GM19328 (cell line): ENCODE measurements around the gene WNT3.
"Not testable (repeated sequence)": the region's sequence is repeated elsewhere in the genome, so short reads cannot be mapped to it uniquely, and the experiment has no call there.

Experiments
- ATAC-seq: cut with Tn5 transposase; IDR thresholded peaks from one replicate; pipeline ENCODE4 v1.9.1; 2021; ENCODE audit warnings: mild to moderate bottlenecking, moderate library complexity; ENCODE audit not compliant: unreplicated experiment

The WNT3 gene

DNA sequence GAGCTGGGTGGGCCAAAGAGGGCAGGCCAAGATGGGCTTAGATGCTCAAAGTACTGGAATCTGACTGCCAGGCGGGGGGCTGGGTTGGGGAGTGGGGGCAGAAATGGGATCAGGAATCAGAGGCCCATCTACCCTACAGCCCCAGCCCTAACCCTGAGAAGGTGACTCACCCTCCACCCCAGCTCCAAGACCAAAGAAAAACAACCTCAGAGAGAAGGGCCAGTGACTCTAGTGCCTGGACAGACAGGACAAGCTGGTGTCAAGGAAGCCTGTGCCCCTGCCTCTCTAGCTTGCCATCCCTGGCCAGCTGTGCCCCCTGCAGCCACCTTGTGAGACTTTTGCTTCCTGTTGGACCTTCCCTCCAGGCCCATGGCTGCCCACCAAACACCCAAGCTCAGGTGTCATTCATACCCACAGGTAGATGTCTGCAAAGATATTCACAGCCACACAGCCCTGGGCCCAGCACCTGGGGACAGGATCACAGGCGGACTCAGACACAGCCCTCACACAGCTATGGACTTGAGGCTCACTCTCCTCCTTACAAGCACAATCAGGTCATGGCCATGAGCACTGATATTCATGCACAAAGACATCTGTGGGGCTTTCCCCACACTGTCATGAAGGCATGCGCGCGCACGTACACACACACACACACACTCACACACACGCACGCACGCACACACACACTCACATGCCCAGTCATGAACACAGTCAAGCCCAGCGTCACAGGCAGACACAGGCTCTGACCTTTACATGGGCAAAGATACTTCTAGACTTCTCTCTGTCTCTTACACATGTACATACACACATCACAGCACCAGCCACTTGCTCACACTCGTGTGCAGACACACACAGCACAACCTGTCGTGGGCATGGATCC is 2.8 kb downstream of the WNT3 start:
- ATAC-seq = no peak

DNA sequence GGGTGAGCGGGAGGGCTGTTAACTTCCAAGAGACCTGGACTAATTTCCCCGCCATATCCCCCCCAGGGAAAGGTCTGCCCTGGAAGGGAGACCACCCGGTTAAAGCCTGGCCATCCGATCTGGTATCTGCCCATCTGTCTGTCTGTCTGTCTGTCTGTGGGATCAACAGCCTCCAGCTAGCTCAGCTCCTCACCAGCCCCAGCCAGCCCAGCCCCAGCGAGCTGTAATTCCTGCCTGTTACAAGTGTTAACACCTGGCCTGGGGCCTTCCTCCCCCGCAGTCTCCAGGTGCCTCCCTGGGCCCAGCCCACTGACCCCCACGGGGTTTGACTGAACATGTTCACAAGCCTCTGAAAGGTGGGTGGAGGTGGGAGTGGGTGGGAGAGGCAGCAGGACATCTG is 4.0 kb downstream of the WNT3 start:
- ATAC-seq = no peak

DNA sequence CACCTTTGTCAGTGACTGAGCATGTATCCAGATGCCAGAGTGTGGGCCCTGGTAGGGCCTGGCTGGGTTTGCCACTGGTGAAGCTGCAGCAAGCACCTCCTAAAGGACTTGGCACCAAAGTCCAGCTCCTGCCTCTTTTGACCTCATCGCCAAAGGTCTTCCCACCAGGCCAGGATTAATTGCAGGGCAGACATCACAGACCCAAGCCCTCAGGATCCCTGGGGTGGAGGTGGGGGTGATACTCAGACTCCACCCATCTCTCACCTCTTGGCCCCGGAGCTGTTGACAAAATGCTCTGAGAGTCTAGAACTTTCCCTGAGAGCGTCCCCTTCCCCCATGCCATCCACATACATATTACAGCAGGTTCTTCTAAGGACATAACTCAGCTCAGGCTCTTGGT is 4.6 kb downstream of the WNT3 start:
- no peak for ATAC-seq

DNA sequence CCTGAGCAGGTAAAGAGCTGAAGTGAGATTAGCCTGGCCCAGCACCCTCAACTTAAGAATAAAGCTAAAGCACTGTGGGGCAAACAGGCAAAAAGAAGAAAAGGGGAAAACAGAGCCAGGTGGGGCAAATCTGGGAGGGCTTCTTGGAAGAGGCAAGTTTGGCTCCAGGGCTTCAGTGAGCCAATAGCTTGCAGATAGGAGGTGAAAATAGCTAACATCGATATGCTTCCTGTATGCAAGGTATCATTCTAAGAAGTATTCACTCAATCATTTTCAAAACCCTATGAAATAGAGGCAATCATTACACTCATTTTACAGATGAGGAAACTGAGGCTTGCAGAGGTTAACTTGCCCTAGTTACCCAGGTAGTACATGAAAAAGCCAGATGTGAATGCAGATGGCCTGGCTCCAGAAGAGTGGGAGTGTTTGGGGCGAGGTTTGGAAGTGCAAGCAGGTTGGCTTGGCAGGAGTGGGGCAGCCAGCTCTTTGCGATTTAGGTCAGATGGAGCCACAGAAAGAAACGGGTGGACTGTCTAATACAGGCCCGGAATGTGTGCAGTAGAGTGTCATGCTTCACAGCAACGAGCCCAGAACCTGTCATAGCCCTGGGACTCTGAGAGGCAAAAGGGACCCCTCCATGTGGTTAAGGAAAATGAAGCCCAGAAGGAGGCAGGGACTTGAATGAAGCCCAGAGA is 5.7 kb downstream of the WNT3 start:
- no peak for ATAC-seq

DNA sequence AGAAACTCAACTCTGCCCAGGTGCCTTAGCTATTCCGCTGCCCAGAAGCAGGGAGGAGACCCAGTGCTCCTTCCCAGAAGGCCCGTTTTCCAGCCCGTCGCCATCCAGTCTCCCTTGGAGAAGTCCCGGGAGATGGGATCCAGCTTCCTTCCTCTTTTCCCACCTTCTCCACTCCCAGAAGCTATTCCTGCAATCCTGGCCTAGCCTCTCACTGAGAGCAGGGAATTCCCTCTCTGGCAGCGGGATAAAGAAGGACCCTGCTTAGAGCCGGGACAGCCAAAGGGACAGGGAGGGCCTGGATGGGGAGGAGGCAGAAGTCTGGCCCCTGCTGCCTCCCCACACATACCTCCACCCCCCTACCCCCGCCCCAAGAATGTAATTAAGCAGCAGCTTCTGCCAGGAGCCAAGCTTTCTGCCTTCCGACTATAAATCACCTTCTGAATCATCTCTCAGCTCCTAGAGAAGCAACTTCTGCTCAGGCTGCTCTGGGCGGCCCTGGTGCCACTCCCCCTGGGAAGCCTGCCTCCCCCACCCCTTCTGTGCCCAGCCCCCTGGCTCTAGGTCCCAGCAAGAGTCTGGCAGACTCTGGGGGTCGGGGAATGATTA is 6.4 kb downstream of the WNT3 start:
- no peak for ATAC-seq

DNA sequence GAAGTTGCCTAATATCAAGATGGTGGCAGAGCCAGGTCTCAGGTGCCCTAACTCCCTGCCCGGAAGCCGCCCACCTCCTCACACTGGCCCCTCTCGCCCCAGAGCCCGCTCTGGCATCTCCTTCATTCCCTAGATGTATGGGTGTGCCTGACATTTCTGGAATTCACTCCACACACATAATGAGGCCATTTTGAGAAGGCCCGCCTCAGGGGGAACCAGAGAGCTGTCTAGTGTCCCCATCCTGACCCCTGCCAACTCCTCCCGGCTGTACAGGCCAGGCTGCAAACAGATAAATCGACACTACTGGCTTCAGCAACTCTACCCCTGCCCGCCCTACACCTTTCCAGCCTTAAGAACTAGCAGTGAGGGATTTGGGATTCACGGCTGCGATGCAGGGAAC is 7.7 kb downstream of the WNT3 start:
- ATAC-seq = no peak

DNA sequence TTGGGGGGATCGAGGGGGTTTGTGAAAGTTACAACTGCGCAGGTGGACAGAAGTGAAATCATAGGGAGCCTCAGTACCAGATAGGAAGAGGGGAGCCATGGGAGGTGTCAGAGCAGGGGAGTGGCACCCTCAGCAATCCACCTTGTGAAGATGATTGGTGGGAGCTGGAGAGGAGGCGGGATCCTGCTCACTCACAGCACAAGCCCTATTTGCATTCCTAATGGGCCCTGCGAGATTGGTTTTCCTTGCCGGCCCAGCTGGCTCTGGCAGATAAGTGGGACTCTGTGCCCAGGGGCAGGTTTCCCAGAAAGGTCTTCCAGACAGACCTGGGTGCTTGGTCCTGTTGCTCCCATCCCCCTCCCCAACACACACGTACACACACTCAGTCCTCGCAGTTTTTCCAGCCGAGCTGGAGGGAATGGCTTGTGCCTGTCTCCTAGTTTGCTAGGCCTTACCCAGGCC is 9.4 kb downstream of the WNT3 start:
- ATAC-seq = no peak

DNA sequence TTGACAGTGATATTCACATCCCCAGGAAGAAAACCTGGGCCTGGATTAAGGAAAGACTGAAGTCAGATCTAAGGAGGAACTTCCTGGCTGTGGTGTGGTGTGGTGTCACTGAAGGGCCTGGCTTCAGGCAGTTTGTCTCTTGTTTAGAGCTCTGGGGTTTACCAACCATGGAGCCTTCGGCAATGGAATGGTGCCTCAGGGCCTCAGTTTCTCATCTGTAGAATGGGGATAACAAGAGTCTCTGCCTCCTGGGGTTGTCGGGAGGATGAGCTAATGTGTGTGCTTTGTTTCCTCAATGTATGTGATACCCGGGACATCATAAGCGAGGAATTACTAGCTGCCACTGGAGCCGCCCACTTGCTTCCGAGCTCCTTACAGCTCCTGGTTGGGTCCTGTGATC is 12.7 kb downstream of the WNT3 start:
- no peak for ATAC-seq

DNA sequence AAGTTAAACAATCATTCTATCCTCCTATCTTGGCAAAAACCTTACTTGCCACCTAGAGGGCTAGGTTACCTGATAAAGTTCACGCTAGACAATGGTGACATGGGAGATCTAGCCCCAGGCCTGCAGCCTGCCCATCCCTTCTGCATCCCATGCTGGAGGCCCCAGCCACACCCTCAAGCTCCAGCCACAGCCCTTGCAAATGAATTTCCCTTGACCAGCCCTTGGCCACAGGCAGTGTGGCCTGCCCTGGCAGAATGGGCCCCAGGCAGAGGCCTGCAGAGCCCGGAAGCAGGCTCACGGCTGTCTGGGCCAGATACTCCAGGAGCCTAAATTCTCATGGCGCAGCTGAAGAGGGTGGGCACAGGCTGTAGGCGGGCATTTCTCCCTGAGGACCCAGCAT is 14.9 kb downstream of the WNT3 start:
- no peak for ATAC-seq

DNA sequence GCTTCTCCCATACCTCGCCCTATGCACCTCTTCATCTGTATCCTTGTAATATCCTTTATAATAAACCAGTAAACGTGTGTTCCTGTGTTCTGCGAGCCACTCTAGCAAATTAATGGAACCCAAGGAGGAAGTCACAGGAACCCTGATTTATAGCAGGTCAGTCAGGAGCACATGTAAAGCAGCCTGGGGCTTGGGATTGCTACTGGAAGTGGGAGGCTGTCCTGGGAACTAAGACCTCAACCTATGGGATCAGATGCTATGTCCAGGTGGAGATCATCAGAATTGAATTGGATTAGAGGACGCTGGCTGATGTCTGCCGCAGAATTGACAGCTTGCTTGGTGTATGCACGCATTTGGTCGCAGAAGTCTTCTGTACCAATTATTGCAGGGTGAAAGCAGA is 15.7 kb downstream of the WNT3 start:
- ATAC-seq = no peak

DNA sequence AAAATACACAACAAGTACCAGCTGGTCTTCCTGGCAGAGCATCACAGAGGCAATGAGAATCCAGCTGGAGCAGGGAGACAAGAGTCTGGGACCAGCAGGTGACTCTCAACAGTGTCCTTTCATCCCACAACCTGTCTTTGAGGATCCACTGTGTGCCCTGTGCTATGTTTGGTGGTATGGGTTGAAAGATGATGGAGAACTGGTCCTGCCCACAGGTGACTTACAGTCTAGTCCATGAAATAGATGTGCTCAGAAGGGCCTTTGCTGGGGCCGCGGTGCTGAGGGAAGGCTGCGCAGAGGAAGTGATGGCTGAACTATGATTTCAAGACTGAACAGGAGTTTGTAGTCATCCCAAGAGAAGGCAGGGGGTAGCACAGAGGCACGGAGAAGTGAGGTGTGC is 17.9 kb downstream of the WNT3 start:
- ATAC-seq = no peak

DNA sequence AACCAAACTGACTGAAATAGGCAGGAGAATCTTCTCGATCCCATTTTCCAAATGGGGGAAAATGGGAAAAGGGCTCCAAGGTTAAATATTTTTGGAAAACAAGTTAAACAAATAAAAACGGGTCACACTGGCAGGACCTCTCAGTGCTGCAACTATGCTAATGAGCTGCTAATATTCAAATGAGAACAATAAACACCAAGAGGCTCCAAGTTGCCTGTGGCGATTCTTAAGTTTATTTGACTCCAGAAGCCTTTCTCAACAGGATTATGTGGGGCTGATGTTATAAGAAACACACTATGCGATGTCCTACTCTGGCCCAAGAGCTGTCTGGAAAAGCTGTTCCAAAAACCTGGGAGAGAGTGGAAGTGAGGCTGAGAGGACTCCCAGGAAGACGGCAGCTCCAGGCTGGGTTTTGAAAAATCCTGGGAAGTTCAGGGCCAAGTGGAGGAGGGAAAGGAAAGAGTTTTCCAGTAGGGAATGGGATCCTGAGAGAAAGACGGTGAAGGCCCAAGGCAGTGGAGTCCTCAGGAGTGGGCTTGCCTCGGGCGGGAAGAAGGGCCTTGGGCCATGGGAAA is 21.4 kb downstream of the WNT3 start:
- ATAC-seq = no peak

DNA sequence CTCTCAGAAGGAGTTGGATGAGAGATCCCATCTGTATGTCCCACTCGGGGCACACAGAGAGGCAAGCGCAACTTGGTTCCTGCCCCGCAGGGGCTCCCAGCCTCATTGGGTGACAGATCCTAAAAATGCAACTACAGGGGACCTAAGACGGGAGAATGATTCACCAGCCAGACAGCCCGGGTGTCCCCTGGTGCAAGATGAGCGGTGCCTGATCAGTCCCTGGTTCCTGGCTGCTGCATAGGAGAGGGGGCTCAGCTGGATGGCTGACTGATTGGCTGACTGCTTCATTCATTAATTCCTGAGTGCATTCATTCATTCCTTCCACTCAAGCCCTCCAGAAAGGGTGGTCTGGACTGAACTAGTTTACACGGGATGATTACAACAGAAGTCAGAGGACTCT is 22.0 kb downstream of the WNT3 start:
- no peak for ATAC-seq

DNA sequence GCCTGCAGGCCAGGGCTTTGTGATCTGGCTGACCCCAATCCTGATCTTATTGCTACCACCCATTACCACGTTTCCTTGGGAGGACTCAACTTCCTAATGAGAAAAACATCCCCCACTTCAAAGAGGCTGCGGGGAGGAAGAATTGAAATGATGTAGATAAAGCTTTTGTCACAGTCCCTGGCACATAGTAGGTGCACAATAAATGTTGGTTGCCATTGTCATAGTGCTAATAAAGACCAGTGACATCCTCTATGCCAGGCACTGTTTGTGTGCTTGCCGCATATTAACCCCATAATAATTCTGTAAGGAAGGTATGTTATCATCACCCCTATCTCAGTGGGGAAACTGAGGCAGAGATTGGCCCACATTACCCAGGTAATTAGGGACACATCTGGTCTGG is 22.4 kb downstream of the WNT3 start:
- no peak for ATAC-seq

DNA sequence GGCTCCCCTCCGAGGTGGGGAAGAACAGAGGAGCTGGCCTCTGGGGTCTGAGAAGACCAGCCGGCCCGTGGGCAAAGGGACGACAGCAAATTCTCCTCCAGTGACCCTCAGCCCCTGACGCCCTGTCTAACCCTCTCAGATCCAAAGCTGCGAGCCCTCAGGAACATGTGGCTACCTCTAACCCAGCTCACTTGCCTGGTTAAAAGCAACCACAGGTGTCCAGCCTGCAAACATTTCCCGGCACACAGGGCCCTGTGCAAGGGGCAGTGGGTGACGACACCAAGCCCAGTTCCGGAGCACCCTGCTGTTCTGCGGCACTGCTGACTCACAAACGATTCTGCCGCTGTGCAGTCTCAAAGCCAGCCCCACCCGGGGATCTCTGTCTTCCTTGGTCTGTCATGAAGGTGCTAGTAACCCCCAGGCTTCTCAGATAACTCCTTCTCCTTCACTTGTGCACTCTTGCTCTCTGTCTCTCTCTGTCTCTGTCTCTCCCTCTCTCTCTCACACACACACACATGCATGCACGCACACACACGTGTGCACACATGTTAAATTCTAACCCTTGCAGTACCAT is 23.0 kb downstream of the WNT3 start:
- ATAC-seq = no peak

DNA sequence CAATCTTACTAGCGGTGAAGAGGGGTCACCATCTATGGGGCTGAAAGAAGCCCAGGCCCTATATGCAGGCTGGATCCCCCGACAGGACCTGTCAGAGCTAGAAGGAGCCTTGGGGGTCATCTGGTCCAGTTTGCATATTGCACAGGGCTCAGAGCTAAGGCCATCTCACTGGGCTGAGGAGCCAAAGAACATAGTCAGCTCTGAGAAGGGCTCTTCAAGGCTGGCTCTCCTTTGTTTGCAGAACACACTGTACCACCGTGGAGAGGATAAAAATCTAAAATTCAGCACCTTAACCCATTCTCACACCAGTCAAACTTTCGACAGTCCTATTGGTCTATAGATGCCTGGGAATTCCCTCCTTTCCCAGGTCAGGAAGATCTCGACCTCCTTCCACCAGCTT is 24.2 kb downstream of the WNT3 start:
- ATAC-seq = no peak

DNA sequence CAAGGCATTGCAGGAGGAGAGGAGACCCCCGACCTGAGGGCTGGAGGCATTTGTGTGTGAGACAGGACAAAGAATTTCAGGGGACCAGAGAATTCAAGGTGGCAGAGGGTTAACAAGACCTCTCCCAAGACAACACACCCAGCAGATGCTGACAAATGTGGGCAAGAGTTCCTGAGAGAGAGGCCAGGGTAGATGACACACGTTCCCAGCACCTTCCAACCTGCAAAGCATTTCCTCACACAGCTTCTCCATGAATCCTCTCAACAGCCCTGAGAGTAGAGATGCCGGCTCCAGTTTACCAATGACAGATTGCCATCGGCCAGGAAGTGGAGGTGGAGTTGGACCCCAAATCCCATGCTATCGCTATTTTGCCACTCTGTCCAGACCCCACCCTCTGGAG is 25.0 kb downstream of the WNT3 start:
- no peak for ATAC-seq

DNA sequence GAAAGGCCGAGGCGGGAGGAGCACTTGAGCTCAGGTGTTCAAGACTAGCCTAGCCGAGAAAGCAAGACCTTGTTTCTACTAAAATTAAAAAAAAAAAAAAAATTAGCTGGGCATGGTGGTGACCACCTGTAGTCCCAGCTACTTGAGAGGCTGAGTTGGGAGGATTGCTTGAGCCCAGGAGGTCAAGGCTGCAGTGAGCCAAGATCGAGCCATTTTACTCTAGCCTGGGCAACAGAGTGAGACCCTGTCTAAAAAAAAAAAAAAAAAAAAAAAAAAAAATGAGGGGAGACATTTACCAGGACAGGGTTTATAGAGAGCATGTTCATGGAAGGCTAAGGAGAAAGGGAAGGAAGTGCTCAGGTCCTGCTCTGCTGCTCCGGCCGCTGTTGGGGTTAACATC is 25.5 kb downstream of the WNT3 start:
- not testable (repeated sequence) for ATAC-seq

DNA sequence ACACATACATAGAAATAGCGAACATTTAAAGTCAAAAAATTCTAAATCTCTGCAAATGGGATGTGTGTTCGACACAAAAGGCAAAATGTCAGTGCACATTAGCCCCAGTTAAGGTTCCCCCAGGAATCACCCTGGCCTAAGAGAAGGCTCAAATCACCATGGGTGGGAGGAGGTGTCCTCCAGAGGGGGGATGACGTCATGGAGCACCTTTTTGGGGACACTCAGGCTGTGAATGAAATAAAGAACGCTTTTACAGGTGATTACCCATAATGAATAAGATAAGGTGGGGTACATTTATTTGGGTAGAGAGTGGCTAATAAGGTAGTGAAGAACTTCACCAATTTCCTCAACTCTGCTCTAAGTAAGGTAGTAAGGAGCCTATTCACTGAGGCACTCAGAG is 26.4 kb downstream of the WNT3 start:
- no peak for ATAC-seq

DNA sequence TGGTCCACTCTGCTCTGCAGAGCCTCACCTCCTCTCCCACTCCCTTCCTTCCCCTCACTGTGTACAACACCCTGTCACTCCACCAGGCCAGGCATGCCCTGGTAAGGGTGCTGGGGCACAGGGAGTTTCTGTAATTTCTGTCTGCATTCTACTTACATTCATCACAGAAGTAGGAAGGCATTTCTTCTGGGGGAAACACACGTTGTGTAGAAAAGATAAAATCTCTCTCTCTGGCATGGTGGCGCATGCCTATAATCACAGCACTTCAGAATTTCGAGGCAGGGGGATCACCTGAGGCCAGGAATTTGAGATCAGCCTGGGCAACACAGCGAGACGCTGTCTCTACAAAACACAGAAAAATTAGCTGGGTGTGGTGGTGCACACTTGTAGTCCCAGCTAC is 27.0 kb downstream of the WNT3 start:
- no peak for ATAC-seq

DNA sequence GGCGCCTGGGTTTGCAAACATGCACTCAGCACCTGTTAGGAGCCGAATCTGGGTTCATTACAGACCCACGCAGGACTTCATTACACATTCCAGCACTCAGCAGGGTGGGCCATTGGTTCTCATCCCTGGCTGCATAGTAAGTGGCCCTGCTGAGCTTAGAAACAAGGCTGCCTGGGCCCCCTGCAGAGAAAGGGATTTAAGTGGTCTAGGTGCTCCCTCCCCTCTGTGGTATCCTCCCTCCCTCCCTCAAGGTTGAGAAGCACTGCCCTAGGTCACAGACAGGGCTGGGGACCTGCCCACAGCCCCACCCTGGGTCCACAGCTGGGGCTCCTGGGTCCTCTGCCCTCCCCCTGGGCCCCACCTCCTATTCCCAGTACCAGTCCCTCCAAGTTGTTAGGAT is 28.3 kb downstream of the WNT3 start:
- no peak for ATAC-seq
